ENCODE measurements around the gene RNF207. TPM values are rescaled to one million over a fixed set of nuclear protein-coding genes. Genes with fewer than 3 reads are reported as not detected.
A peak's percentile ranks its signal among the peaks of the same experiment; 100 is the strongest.

The RNF207 gene
- total RNA-seq, 1 donor from 2014 or later: not detected

DNA sequence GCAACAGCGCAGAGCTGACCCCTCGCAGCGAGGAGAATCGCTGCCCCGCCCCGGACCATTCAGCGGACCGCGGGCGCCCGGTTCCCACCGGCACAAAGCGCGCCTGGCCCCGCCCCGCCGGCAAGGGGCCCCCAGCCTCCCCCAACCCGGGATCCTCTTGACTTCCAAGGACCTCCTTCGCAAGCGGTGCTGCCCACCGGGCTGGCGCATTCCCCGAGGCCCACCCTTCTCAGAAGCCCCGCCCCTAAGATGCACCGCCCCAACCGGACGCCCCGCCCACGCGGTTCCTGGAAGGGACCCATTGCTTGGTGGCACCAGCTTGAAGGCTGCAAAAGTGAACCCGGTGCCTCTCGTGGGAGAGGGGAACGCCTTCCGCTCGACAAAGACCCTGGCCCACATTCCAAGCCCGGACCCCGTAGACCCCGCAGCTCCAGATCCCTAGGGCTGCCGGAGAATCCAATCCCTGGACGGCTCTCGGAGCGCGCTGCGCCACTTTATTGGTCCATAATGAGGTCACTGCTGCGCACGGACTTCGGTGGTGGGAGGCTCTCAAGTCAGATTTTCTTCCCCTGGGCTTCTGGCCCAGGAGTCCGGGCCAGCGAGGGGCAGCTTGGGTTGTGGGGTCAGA is 40.1 kb downstream of the RNF207 start:
- peaks cover 28% of the 10 kb centered on the region for H3K27me3 Mint-ChIP-seq (ENCODE audit: unreplicated experiment)
- peaks cover 6% of the 10 kb centered on the region for H3K4me1 Mint-ChIP-seq (ENCODE audit: unreplicated experiment)
- no peak overlapping the region for H3K4me3 Mint-ChIP-seq (ENCODE audit: unreplicated experiment)
- no peaks in the 10 kb centered on the region for H3K36me3 Mint-ChIP-seq (ENCODE audit: low read depth, unreplicated experiment)
- TF ChIP-seq, protein P1, sequence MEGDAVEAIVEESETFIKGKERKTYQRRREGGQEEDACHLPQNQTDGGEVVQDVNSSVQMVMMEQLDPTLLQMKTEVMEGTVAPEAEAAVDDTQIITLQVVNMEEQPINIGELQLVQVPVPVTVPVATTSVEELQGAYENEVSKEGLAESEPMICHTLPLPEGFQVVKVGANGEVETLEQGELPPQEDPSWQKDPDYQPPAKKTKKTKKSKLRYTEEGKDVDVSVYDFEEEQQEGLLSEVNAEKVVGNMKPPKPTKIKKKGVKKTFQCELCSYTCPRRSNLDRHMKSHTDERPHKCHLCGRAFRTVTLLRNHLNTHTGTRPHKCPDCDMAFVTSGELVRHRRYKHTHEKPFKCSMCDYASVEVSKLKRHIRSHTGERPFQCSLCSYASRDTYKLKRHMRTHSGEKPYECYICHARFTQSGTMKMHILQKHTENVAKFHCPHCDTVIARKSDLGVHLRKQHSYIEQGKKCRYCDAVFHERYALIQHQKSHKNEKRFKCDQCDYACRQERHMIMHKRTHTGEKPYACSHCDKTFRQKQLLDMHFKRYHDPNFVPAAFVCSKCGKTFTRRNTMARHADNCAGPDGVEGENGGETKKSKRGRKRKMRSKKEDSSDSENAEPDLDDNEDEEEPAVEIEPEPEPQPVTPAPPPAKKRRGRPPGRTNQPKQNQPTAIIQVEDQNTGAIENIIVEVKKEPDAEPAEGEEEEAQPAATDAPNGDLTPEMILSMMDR (IDR thresholded peaks at IDR 0.05; ENCODE audit: unreplicated experiment): no peak
- no peak for DNase-seq (ENCODE audit: low spot score)
- no peaks in the 10 kb centered on the region for H3K9me3 Mint-ChIP-seq (ENCODE audit: unreplicated experiment)
- no peak overlapping the region for H3K27ac Mint-ChIP-seq (ENCODE audit: unreplicated experiment)

DNA sequence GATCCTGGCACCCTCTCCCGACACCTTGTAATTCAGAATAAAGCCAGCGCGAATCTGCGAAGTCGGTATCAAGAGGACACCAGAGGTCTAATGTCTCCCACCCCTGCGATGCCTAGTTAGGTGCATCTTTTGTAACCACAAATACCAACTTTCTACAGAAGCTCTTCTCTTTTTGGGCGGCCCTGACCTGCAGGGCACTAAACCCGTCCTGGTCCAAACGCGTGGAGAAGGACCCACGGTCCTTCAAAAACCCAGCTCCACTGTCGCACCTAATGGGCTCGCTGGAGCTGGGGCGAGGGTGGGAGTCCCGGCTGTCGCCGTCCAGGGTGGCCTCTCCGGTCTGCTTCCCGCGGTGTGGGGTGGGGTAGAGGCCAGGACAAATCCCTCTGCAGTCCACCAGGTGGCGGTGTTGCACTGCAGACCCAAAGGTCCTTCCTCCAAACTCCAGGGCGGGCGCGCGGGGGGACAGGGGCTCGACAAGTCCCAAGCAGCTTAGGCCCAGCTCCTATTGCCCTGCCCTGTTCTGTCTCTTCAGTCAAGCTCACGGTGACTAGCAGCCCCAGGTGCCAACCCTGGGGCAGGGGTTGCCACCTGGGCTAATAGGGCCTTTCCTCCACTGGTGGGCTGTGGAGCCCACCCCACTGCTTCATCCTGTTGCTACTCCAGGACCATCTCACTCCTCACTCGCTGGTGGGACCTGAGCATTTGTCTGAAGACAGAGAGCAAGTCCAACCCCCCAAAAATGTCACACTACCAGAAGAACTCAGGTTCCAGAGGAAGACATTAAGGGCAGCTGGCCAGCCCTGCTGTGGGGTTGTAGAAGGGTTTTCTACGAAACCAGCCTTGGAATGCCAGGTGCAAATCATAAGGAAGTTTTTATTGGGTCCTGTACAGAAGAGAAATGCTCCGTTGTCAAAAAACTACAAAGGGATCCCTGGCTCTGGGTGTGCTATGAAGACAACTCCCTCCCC is 40.9 kb downstream of the RNF207 start:
- TF ChIP-seq, protein P1 (IDR thresholded peaks at IDR 0.05; ENCODE audit: unreplicated experiment): peak; percentile 98
- Mint-ChIP-seq H3K4me1 (ENCODE audit: unreplicated experiment) (no peaks in the 10 kb centered on the region), H3K36me3 (ENCODE audit: low read depth, unreplicated experiment) (no peaks in the 10 kb centered on the region), H3K27me3 (ENCODE audit: unreplicated experiment) (peaks cover 23% of the 10 kb centered on the region), H3K27ac (ENCODE audit: unreplicated experiment) (no peak overlapping the region), H3K9me3 (ENCODE audit: unreplicated experiment) (no peaks in the 10 kb centered on the region), H3K4me3 (ENCODE audit: unreplicated experiment) (no peak overlapping the region)
- peak; percentile 90 for DNase-seq (ENCODE audit: low spot score)

DNA sequence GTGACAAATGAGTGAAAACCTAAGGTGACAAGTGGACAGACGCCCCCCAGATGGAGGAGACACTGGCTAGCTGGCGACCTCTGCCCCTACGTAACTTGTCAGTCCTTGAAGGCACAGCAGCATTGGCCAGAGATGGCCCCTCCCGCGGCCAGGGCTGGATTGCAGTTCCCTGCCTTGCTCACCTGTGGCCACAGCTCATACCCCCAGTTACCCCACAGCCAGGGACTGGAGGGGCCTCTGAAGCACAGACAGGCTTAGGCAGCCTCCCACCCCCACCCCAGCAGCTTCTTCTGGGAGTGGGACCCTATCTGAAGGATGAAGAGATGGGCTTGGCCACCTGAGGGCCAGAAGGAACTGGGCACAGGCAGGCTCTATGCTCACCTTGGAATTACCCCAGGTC is 41.7 kb downstream of the RNF207 start:
- no peak for DNase-seq (ENCODE audit: low spot score)
- TF ChIP-seq, protein P1 (IDR thresholded peaks at IDR 0.05; ENCODE audit: unreplicated experiment): no peak
- H3K9me3 Mint-ChIP-seq (ENCODE audit: unreplicated experiment): no peaks in the 10 kb centered on the region
- H3K4me1 Mint-ChIP-seq (ENCODE audit: unreplicated experiment): no peaks in the 10 kb centered on the region
- no peak overlapping the region for H3K27ac Mint-ChIP-seq (ENCODE audit: unreplicated experiment)
- peaks cover 25% of the 10 kb centered on the region for H3K27me3 Mint-ChIP-seq (ENCODE audit: unreplicated experiment)
- no peaks in the 10 kb centered on the region for H3K36me3 Mint-ChIP-seq (ENCODE audit: low read depth, unreplicated experiment)
- no peak overlapping the region for H3K4me3 Mint-ChIP-seq (ENCODE audit: unreplicated experiment)

DNA sequence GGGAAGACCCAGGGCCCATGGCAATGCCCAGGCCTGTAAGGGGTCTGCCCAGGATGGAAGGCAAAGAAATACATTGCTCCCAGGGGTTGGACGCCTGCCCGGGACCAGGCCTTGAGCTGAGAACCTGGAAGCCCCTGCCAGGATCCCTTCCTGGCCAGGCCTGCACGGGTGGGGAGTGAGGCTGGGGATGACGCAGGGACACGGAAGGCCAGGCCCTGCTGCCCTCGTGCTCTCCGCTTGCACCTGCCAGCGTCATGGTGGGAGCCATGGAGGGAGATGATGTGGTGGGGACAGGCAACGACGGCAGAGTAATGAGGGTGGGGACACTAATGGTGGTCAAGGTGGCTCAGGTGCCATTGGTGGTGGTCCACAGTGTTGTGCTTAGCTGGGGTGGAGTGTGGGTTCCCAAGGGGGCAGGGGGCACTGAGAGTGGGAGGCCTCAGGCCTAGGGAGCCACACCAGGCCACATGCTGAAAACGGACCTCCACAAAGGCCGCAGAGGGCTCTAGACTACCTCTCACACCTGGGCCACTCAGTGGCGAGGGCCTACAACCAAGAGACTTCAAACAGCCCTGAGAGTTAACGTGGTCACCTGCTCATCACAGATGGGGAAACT is 42.4 kb downstream of the RNF207 start:
- no peak for DNase-seq (ENCODE audit: low spot score)
- TF ChIP-seq, protein P1 (IDR thresholded peaks at IDR 0.05; ENCODE audit: unreplicated experiment): no peak
- Mint-ChIP-seq H3K9me3 (ENCODE audit: unreplicated experiment) (no peaks in the 10 kb centered on the region), H3K36me3 (ENCODE audit: low read depth, unreplicated experiment) (no peaks in the 10 kb centered on the region), H3K27me3 (ENCODE audit: unreplicated experiment) (peaks cover 25% of the 10 kb centered on the region), H3K4me3 (ENCODE audit: unreplicated experiment) (no peak overlapping the region), H3K4me1 (ENCODE audit: unreplicated experiment) (no peaks in the 10 kb centered on the region), H3K27ac (ENCODE audit: unreplicated experiment) (no peak overlapping the region)
